Ishikawa (cell line): ENCODE data around the gene CCDC73.

ENCODE experiments used
- CEBPB ChIP-seq: IDR thresholded peaks from 2 replicates; pipeline ENCODE4 v1.6.1; 2012
- CREB1 ChIP-seq: IDR thresholded peaks from 2 replicates; pipeline ENCODE4 v1.6.1; 2012; ENCODE audit warnings: low read depth
- EGR1 ChIP-seq: IDR thresholded peaks from 2 replicates; pipeline ENCODE4 v1.6.1; 2012
- EP300 ChIP-seq: IDR thresholded peaks from 2 replicates; pipeline ENCODE4 v1.6.1; 2012; ENCODE audit warnings: borderline replicate concordance
- FOXM1 ChIP-seq: IDR thresholded peaks from 2 replicates; pipeline ENCODE4 v1.6.1; 2012; ENCODE audit warnings: low read depth, borderline replicate concordance
- RAD21 ChIP-seq: IDR thresholded peaks from 2 replicates; pipeline ENCODE4 v1.6.1; 2012; ENCODE audit warnings: low read depth
- TAF1 ChIP-seq: IDR thresholded peaks from 2 replicates; pipeline ENCODE4 v1.6.1; 2012; ENCODE audit warnings: low read depth, mild to moderate bottlenecking
- TCF12 ChIP-seq: IDR thresholded peaks from 2 replicates; pipeline ENCODE4 v1.6.1; 2012; ENCODE audit warnings: low read depth
- TEAD4 ChIP-seq: IDR thresholded peaks from 2 replicates; pipeline ENCODE4 v1.6.1; 2012
- TF ChIP-seq, protein P1 (sequence below): IDR thresholded peaks from 2 replicates; pipeline ENCODE4 v1.6.1; 2012; ENCODE audit warnings: low read depth, mild to moderate bottlenecking
- TF ChIP-seq, protein P2 (sequence below): IDR thresholded peaks from 2 replicates; pipeline ENCODE4 v1.6.1; 2012
- TF ChIP-seq, protein P3 (sequence below): IDR thresholded peaks from 2 replicates; pipeline ENCODE4 v1.6.1; 2012

DNA sequence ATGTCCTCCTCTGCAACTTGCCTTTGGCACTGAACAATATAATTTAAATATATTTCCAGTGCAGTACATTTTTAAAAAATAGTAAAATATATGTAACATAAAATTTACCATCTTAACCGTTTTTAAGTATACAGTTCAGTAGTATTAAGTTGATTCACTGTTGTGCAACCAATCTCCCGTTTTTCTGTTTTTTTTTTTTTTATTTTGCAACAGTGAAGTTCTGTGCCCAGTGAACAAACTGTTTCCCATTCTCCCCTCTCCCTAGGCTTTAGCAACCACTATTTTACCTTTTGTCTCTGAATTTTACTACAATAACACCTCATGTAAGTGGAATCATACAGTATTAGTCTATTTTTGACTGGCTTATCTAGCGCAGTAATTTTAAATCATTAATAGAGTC, 49.1 kb upstream of the CCDC73 start:
- TF ChIP-seq RAD21 (no peak), TAF1 (no peak), EGR1 (no peak), TCF12 (no peak), FOXM1 (no peak), TEAD4 (no peak), EP300 (no peak), CEBPB (no peak), CREB1 (no peak)
- TF ChIP-seq, protein P1, sequence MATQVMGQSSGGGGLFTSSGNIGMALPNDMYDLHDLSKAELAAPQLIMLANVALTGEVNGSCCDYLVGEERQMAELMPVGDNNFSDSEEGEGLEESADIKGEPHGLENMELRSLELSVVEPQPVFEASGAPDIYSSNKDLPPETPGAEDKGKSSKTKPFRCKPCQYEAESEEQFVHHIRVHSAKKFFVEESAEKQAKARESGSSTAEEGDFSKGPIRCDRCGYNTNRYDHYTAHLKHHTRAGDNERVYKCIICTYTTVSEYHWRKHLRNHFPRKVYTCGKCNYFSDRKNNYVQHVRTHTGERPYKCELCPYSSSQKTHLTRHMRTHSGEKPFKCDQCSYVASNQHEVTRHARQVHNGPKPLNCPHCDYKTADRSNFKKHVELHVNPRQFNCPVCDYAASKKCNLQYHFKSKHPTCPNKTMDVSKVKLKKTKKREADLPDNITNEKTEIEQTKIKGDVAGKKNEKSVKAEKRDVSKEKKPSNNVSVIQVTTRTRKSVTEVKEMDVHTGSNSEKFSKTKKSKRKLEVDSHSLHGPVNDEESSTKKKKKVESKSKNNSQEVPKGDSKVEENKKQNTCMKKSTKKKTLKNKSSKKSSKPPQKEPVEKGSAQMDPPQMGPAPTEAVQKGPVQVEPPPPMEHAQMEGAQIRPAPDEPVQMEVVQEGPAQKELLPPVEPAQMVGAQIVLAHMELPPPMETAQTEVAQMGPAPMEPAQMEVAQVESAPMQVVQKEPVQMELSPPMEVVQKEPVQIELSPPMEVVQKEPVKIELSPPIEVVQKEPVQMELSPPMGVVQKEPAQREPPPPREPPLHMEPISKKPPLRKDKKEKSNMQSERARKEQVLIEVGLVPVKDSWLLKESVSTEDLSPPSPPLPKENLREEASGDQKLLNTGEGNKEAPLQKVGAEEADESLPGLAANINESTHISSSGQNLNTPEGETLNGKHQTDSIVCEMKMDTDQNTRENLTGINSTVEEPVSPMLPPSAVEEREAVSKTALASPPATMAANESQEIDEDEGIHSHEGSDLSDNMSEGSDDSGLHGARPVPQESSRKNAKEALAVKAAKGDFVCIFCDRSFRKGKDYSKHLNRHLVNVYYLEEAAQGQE = no peak
- TF ChIP-seq, protein P2, sequence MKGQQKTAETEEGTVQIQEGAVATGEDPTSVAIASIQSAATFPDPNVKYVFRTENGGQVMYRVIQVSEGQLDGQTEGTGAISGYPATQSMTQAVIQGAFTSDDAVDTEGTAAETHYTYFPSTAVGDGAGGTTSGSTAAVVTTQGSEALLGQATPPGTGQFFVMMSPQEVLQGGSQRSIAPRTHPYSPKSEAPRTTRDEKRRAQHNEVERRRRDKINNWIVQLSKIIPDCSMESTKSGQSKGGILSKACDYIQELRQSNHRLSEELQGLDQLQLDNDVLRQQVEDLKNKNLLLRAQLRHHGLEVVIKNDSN = no peak
- TF ChIP-seq, protein P3, sequence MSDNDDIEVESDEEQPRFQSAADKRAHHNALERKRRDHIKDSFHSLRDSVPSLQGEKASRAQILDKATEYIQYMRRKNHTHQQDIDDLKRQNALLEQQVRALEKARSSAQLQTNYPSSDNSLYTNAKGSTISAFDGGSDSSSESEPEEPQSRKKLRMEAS = no peak
